T-helper 17 cell (primary cell): Measurements from ENCODE around the gene FAM124B. TPM values are rescaled to one million over a fixed set of nuclear protein-coding genes. Genes with fewer than 3 reads are reported as not detected.
A peak's percentile ranks its signal among the peaks of the same experiment; 100 is the strongest.
"Not testable (repeated sequence)": the region's sequence is repeated elsewhere in the genome, so short reads cannot be mapped to it uniquely, and the experiment has no call there.

Experiments used
- ATAC-seq: fragments of 150-1000 bp; cut with Tn5 transposase; 2 replicates; pipeline ENCODE4 v1.10.0; 2021; ENCODE audit warnings: mild to moderate bottlenecking, moderate library complexity
- DNase-seq, 3 donors: peaks; one replicate each; pipeline versions ENCODE4 v3.0.0 to v3.0.0-alpha.2; 2020 to 2021
- H3K9me3 ChIP-seq: one replicate; pipeline ENCODE4 v1.7.0; 2013; ENCODE audit warnings: low read length, mild to moderate bottlenecking; ENCODE audit not compliant: control insufficient read depth, poor library complexity, severe bottlenecking
- H3K27ac Mint-ChIP-seq: one replicate; pipeline ENCODE4 v1.8.0; 2022; ENCODE audit warnings: mild to moderate bottlenecking, moderate library complexity, mixed read lengths
- H3K27me3 Mint-ChIP-seq: one replicate; pipeline ENCODE4 v1.8.0; 2022; ENCODE audit warnings: mixed read lengths
- H3K36me3 Mint-ChIP-seq: one replicate; pipeline ENCODE4 v1.8.0; 2022; ENCODE audit warnings: low read depth, mixed read lengths
- H3K4me1 Mint-ChIP-seq: one replicate; pipeline ENCODE4 v1.8.0; 2022; ENCODE audit warnings: mild to moderate bottlenecking, mixed read lengths
- H3K4me3 Mint-ChIP-seq: one replicate; pipeline ENCODE4 v1.8.0; 2022; ENCODE audit warnings: mild to moderate bottlenecking, moderate library complexity, mixed read lengths
- total RNA-seq, 4 donors: library from RNA in 2 of 4; stranded (reverse) in 2 of 4; gene quantifications; one replicate each; pipeline ENCODE4 v1.2.3 and lab custom pipeline; 2022 to 2026

The FAM124B gene
- total RNA-seq, 2 donors from 2014 or later: 2.7 to 3.3 TPM

DNA sequence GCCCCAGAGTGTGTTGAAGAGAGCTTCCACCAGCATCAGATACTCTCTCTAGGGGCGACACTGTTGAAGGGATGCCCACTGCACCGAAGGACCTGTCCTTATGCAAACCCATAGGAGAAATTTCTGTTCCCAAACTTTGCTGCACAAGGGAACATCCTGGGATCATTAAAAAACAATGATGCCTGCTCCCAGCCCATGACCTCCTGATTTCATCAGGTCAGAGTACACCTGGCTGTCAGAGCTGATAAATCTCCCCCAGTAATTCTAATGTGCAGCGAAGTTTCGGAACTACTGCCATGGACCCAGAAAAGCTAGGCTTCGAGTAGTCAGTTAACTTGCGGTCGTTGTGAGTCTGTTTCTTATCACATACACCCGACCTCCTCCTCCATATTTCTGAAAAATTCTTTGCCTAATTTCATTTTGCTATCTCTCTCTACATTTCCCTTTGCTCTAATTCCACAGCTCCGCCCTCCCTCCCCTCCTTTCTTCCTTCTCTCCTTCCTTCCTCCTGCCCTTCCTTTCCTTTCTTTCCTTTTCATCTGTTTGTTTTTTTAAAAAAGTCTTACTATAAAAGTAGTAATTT is 18.8 kb downstream of the FAM124B start:
- ATAC-seq: no peak
- no peaks in the 10 kb centered on the region for H3K9me3 ChIP-seq
- H3K27me3 Mint-ChIP-seq: peaks cover 10% of the 10 kb centered on the region
- H3K36me3 Mint-ChIP-seq: no peaks in the 10 kb centered on the region
- DNase-seq: no peak
- H3K4me1 Mint-ChIP-seq: no peaks in the 10 kb centered on the region
- H3K27ac Mint-ChIP-seq: no peak overlapping the region
- H3K4me3 Mint-ChIP-seq: no peak overlapping the region

GRCh38 chr2:224382280-224382647 is 19.6 kb downstream of the FAM124B start:
- not testable (repeated sequence) for DNase-seq, H3K27ac Mint-ChIP-seq, ATAC-seq, H3K4me1 Mint-ChIP-seq, H3K9me3 ChIP-seq, H3K36me3 Mint-ChIP-seq, H3K4me3 Mint-ChIP-seq, H3K27me3 Mint-ChIP-seq

- no peak overlapping the region for H3K4me3 Mint-ChIP-seq
- H3K36me3 Mint-ChIP-seq: no peaks in the 10 kb centered on the region
- H3K4me1 Mint-ChIP-seq: no peaks in the 10 kb centered on the region
- no peak overlapping the region for H3K27ac Mint-ChIP-seq
- H3K9me3 ChIP-seq: no peaks in the 10 kb centered on the region
- peaks cover 9% of the 10 kb centered on the region for H3K27me3 Mint-ChIP-seq
- ATAC-seq: no peak
- DNase-seq: no peak
Observed at GRCh38 chr2:224381521-224382279, 20.2 kb downstream of the FAM124B start.

DNA sequence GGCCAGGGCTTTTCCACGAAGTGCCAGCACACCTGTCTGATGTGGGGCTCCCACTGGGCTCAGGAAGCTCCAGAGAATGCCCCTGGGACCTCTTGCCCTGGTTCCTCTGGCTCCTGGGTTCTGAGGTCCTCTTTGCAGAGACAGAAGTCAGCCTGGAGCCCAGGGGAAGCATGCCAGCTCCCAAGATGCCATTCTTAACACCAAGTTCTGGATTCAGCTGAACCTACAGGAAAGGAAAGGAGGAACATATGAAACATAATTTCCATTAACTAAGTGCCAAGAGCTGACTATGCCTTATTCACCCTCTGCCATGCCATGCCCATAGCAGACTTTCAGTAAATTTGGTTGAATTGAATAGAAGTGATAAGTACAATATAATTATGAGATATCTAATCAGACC is 21.9 kb downstream of the FAM124B start:
- no peaks in the 10 kb centered on the region for H3K36me3 Mint-ChIP-seq
- no peaks in the 10 kb centered on the region for H3K4me1 Mint-ChIP-seq
- DNase-seq: no peak
- H3K27ac Mint-ChIP-seq: no peak overlapping the region
- no peaks in the 10 kb centered on the region for H3K9me3 ChIP-seq
- no peak for ATAC-seq
- H3K4me3 Mint-ChIP-seq: no peak overlapping the region
- H3K27me3 Mint-ChIP-seq: peaks cover 9% of the 10 kb centered on the region

- no peaks in the 10 kb centered on the region for H3K9me3 ChIP-seq
- ATAC-seq (no peak), DNase-seq (no peak)
- Mint-ChIP-seq H3K27me3 (peaks cover 9% of the 10 kb centered on the region), H3K4me3 (no peak overlapping the region), H3K36me3 (no peaks in the 10 kb centered on the region), H3K27ac (no peak overlapping the region), H3K4me1 (no peaks in the 10 kb centered on the region)
Observed at GRCh38 chr2:224379172-224379571, 22.7 kb downstream of the FAM124B start.

DNA sequence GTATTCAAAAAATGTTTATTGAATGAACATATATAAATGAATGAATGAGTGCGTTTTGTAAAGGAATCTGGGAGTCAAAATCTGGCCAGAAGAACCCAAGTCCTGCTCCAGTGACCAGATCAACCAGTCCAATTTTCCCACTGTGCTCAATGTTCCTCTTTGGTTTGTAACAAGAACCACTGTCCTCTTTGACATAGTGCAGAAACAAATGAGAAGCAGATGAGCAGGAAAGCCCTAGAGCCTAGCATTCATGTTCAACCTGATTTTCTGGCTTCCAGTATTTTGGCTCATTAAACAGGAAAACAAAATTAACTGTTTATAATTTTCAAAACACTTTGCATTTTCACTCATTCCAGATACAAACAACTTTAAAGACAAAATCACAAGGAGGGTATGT is 23.2 kb downstream of the FAM124B start:
- Mint-ChIP-seq H3K36me3 (no peaks in the 10 kb centered on the region), H3K27ac (no peak overlapping the region), H3K27me3 (peaks cover 9% of the 10 kb centered on the region), H3K4me3 (no peak overlapping the region), H3K4me1 (no peaks in the 10 kb centered on the region)
- no peaks in the 10 kb centered on the region for H3K9me3 ChIP-seq
- DNase-seq (no peak), ATAC-seq (no peak)

DNA sequence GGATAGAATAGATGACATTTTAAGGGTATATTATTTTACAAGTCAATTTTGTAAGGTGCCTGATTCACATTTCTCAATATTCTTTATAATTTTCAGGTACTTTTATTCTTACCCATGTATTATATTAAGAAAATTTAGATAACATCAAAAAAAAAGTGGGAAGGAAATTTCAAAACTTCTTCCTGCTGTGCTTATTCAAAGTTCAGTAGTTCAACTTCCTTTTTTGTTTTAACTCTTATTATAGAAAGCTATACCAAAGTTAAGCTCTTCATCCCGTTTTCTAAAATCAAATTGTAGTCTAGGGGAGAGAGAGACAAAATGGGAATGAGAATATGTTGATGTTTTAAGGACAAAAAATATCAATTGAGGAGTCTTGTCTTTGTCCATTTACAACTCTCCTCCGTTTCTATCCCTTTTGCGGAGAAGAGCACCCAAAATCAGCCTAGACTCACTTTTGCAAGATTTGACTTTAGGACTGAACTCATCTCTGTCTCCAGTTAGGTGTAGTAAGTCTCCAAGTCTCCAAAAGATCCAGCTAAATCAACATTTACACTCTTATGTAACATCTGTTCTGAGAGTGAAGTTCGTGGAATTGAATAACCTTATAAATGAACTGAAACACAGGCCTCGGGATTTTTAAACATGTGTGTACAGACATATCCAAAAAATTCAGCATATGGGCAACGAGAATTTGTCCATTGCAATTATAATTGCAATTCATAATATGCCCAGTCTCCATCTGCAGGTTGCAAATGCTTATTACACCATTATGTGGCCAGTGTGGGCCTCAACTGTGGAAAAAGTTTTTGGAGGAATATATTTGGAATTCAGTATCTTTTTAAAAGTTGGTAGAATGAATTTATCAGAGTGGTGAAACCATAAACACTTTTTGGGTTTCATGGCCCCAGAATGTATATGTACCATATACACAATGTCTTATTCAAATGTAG is 23.9 kb downstream of the FAM124B start:
- H3K9me3 ChIP-seq: no peaks in the 10 kb centered on the region
- H3K4me1 Mint-ChIP-seq: no peaks in the 10 kb centered on the region
- DNase-seq (no peak), ATAC-seq (no peak)
- H3K36me3 Mint-ChIP-seq: no peaks in the 10 kb centered on the region
- H3K27me3 Mint-ChIP-seq: peaks cover 9% of the 10 kb centered on the region
- no peak overlapping the region for H3K27ac Mint-ChIP-seq
- H3K4me3 Mint-ChIP-seq: no peak overlapping the region

- H3K27ac Mint-ChIP-seq: no peak overlapping the region
- H3K9me3 ChIP-seq: no peaks in the 10 kb centered on the region
- H3K36me3 Mint-ChIP-seq: peaks cover 3% of the 10 kb centered on the region
- no peak for DNase-seq
- H3K4me3 Mint-ChIP-seq: no peak overlapping the region
- H3K27me3 Mint-ChIP-seq: peaks cover 23% of the 10 kb centered on the region
- peaks cover 5% of the 10 kb centered on the region for H3K4me1 Mint-ChIP-seq
- no peak for ATAC-seq
Observed at GRCh38 chr2:224372641-224373040, 29.3 kb downstream of the FAM124B start.

DNA sequence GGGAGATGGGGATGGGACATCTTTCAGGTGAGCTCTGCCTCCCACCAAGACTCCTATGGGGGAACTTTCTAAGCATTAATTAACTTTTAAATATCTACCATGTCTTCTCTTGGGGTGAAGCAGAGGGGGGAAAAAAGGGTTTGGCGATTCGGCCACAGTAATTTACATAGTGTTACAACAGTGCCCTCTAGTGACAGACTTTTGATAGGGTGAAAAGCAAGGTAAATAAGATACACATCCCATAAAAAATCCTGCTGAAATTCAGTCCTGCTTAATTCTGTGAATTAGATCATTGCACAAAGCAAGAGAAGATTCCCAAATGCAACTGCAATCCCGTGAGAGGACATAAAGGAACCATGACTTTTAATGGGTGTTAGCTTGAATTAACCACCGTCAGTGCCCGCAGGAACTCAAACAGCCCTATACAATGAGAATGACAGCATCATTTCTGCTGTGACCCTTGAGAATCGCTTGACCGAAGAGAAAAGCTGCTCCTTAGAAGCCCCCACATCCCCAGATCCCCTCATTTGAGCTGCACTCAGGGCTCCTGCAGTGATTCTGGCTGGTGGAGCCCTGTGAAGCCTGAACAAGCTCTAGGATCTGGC is 32.8 kb downstream of the FAM124B start:
- Mint-ChIP-seq H3K27me3 (peaks cover 23% of the 10 kb centered on the region), H3K36me3 (peaks cover 3% of the 10 kb centered on the region), H3K4me1 (peaks cover 5% of the 10 kb centered on the region), H3K4me3 (no peak overlapping the region), H3K27ac (no peak overlapping the region)
- ATAC-seq (peak; percentile 52), DNase-seq (no peak)
- no peaks in the 10 kb centered on the region for H3K9me3 ChIP-seq

- ATAC-seq: no peak
- Mint-ChIP-seq H3K36me3 (peaks cover 3% of the 10 kb centered on the region), H3K27me3 (peaks cover 19% of the 10 kb centered on the region), H3K27ac (no peak overlapping the region), H3K4me1 (peaks cover 5% of the 10 kb centered on the region), H3K4me3 (no peak overlapping the region)
- no peaks in the 10 kb centered on the region for H3K9me3 ChIP-seq
- DNase-seq: no peak
Observed at GRCh38 chr2:224366267-224366844, 35.6 kb downstream of the FAM124B start.

DNA sequence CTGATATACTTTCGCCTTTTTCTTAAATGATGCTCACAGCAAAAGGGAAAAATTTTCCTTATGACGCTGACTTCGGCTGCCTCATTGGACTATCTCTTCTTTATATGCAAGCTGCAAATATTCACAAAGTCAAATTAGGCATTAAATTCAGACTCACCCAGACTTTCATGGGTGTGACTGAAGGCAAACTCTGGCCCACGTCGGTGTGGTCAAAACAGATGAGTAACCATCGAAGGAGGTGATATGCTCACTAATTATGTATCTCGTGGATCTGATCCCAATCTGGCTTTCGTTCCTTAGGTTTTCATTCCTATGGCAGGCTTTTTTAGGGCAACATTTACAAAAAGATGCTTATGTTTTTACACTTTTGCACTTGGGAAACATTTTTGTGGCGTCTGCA is 36.6 kb downstream of the FAM124B start:
- H3K4me1 Mint-ChIP-seq: peaks cover 5% of the 10 kb centered on the region

GRCh38 chr2:224363281-224363680 is 38.6 kb downstream of the FAM124B start:
- Mint-ChIP-seq H3K27me3 (no peaks in the 10 kb centered on the region), H3K27ac (no peak overlapping the region), H3K36me3 (no peaks in the 10 kb centered on the region), H3K4me1 (peaks cover 7% of the 10 kb centered on the region), H3K4me3 (no peak overlapping the region)
- no peaks in the 10 kb centered on the region for H3K9me3 ChIP-seq
- no peak for ATAC-seq
- DNase-seq: no peak

More for the DNA sequence above, 36.6 kb downstream of the FAM124B start:
- ATAC-seq (no peak), DNase-seq (no peak)
- no peak overlapping the region for H3K27ac Mint-ChIP-seq
- no peak overlapping the region for H3K4me3 Mint-ChIP-seq
- H3K36me3 Mint-ChIP-seq: peaks cover 3% of the 10 kb centered on the region
- H3K9me3 ChIP-seq: no peaks in the 10 kb centered on the region
- H3K27me3 Mint-ChIP-seq: peaks cover 9% of the 10 kb centered on the region

- ATAC-seq: no peak
- no peak for DNase-seq
- no peaks in the 10 kb centered on the region for H3K36me3 Mint-ChIP-seq
- H3K4me3 Mint-ChIP-seq: no peak overlapping the region
- no peaks in the 10 kb centered on the region for H3K9me3 ChIP-seq
- H3K4me1 Mint-ChIP-seq: peaks cover 4% of the 10 kb centered on the region
- H3K27ac Mint-ChIP-seq: no peak overlapping the region
- no peaks in the 10 kb centered on the region for H3K27me3 Mint-ChIP-seq
Observed at GRCh38 chr2:224362094-224362493, 39.8 kb downstream of the FAM124B start.
